Naive thymus-derived CD4-positive, alpha-beta T cell (primary cell): ENCODE measurements around the gene PAM16. TPM values are rescaled to one million over a fixed set of nuclear protein-coding genes. Genes with fewer than 3 reads are reported as not detected.

Experiments used
- ATAC-seq: fragments of 150-1000 bp; cut with Tn5 transposase; 2 replicates; pipeline ENCODE4 v1.10.0; 2021; ENCODE audit warnings: mild to moderate bottlenecking, moderate library complexity
- CTCF ChIA-PET: fragments of 350-600 bp; sonication (Branson Sonifier 250); formaldehyde crosslinking; loops from one replicate; lab custom pipeline; 2021; ENCODE audit warnings: antibody characterized with exemption; lab: Charles Lee
- POLR2A ChIA-PET: fragments of 350-600 bp; sonication (Branson Sonifier 250); formaldehyde crosslinking; loops from one replicate; lab custom pipeline; 2021; ENCODE audit warnings: antibody characterized with exemption, inconsistent platforms; lab: Charles Lee
- DNase-seq, 9 donors: peaks; one replicate each; pipeline versions ENCODE4 v3.0.0 to v3.0.0-alpha.2; 2020 to 2022; ENCODE audit warnings: mixed read lengths in 1 of 9
- H3K27ac ChIP-seq: one replicate; pipeline ENCODE4 v1.7.0; 2013; ENCODE audit warnings: mild to moderate bottlenecking, low read depth, low read length, moderate library complexity
- H3K27me3 ChIP-seq, 2 donors: one replicate each; pipeline ENCODE4 v1.7.0; 2013; ENCODE audit warnings: low read length in 2 of 2, mild to moderate bottlenecking in 2 of 2, moderate library complexity in 2 of 2; ENCODE audit not compliant: control insufficient read depth in 2 of 2, insufficient read depth in 2 of 2
- H3K36me3 ChIP-seq, 3 experiments: 1 replicate in 2 of 3; 2 replicates in 1 of 3; pipeline ENCODE4 v1.7.0; 2013; ENCODE audit warnings: low read length in 3 of 3, mild to moderate bottlenecking in 3 of 3, moderate library complexity in 1 of 3; ENCODE audit not compliant: insufficient read depth in 3 of 3, control insufficient read depth in 2 of 3
- H3K4me1 ChIP-seq, 2 donors: one replicate each; pipeline ENCODE4 v1.7.0; 2013; ENCODE audit warnings: low read length in 2 of 2, mild to moderate bottlenecking in 2 of 2, moderate library complexity in 1 of 2; ENCODE audit not compliant: control insufficient read depth in 2 of 2, insufficient read depth in 2 of 2
- H3K4me3 ChIP-seq: 2 replicates; pipeline ENCODE4 v1.7.0; 2013; ENCODE audit warnings: mild to moderate bottlenecking, low read length
- H3K9me3 ChIP-seq, 3 experiments: 1 replicate in 2 of 3; 2 replicates in 1 of 3; pipeline ENCODE4 v1.7.0; 2013; ENCODE audit warnings: low read length in 3 of 3; ENCODE audit not compliant: control insufficient read depth in 2 of 3
- H3K27ac Mint-ChIP-seq, 9 donors: one replicate each; pipeline ENCODE4 v1.8.0; 2020 to 2022; ENCODE audit warnings: mixed read lengths in 9 of 9, mild to moderate bottlenecking in 8 of 9, moderate library complexity in 5 of 9, inconsistent platforms in 2 of 9
- H3K27me3 Mint-ChIP-seq, 5 donors: one replicate each; pipeline ENCODE4 v1.8.0; 2021 to 2022; ENCODE audit warnings: mixed read lengths in 5 of 5, mild to moderate bottlenecking in 1 of 5
- H3K36me3 Mint-ChIP-seq, 5 donors: one replicate each; pipeline ENCODE4 v1.8.0; 2020 to 2022; ENCODE audit warnings: mixed read lengths in 5 of 5, mild to moderate bottlenecking in 3 of 5, inconsistent platforms in 1 of 5
- H3K4me1 Mint-ChIP-seq, 7 donors: one replicate each; pipeline ENCODE4 v1.8.0; 2020 to 2022; ENCODE audit warnings: mixed read lengths in 7 of 7, mild to moderate bottlenecking in 3 of 7, inconsistent platforms in 1 of 7
- H3K4me3 Mint-ChIP-seq, 10 donors: one replicate each; pipeline ENCODE4 v1.8.0; 2020 to 2022; ENCODE audit warnings: mild to moderate bottlenecking in 10 of 10, mixed read lengths in 10 of 10, moderate library complexity in 6 of 10, inconsistent platforms in 2 of 10
- H3K9me3 Mint-ChIP-seq, 11 donors: one replicate each; pipeline ENCODE4 v1.8.0; 2020 to 2022; ENCODE audit warnings: mixed read lengths in 11 of 11, mild to moderate bottlenecking in 4 of 11, inconsistent platforms in 1 of 11, moderate library complexity in 1 of 11
- intact Hi-C, 2 donors: fragments of 100-400 bp; cut with micrococcal nuclease; formaldehyde crosslinking; loops; one replicate each; pipeline ENCODE4 v1.15.1; 2023
- polyA plus RNA-seq, 2 donors: library from polyadenylated mRNA; unstranded; fragments of 300-500 nt; fragmentation: Illumina TruSeq; gene quantifications; one replicate each; pipeline ENCODE4 v1.2.3, GENCODE V29; 2021
- total RNA-seq, 6 experiments: library from RNA in 5 of 6; stranded (reverse) in 5 of 6; gene quantifications; 1 replicate in 5 of 6; 2 replicates in 1 of 6; pipeline ENCODE4 v1.2.3 and lab custom pipeline; 2021 to 2026

Gene PAM16
- total and polyA plus RNA-seq, 7 experiments from 2014 or later = 34.1 to 46.2 (median 45.0) TPM

- Mint-ChIP-seq H3K4me3 (no peak overlapping the region), H3K27ac (peak overlapping the region in 1 of 9 donors; percentile 60), H3K27me3 (no peaks in the 10 kb centered on the region), H3K9me3 (no peaks in the 10 kb centered on the region), H3K4me1 (peaks cover 0 to 11% (median 3%) of the 10 kb centered on the region in 7 donors), H3K36me3 (peaks cover 0 to 4% (median 0%) of the 10 kb centered on the region in 5 donors)
- Histone ChIP-seq H3K4me1 (no peaks in the 10 kb centered on the region), H3K27me3 (no peaks in the 10 kb centered on the region), H3K36me3 (peaks cover 14 to 93% (median 16%) of the 10 kb centered on the region in 3 experiments), H3K27ac (no peak overlapping the region), H3K4me3 (no peak overlapping the region), H3K9me3 (no peaks in the 10 kb centered on the region)
- DNase-seq = peak in 1 of 9 donors; percentile 10
- intact Hi-C loops = no loop called here
- ATAC-seq = no peak
- CTCF ChIA-PET = no interaction called here
- POLR2A ChIA-PET = no interaction called here
These were observed 32.7 kb upstream of the PAM16 start for GRCh38 chr16:4383591-4384444.

GRCh38 chr16:4382795-4383357 is 31.8 kb upstream of the PAM16 start:
- H3K4me3 Mint-ChIP-seq = no peak overlapping the region
- peaks cover 0 to 4% (median 0%) of the 10 kb centered on the region in 5 donors for H3K36me3 Mint-ChIP-seq

GRCh38 chr16:4381935-4382794 is 31.0 kb upstream of the PAM16 start:
- Mint-ChIP-seq H3K4me1 (peaks cover 0 to 14% (median 3%) of the 10 kb centered on the region in 7 donors), H3K27ac (no peak overlapping the region), H3K36me3 (peaks cover 0 to 4% (median 0%) of the 10 kb centered on the region in 5 donors), H3K4me3 (no peak overlapping the region), H3K9me3 (no peaks in the 10 kb centered on the region), H3K27me3 (no peaks in the 10 kb centered on the region)
- H3K27ac ChIP-seq = no peak overlapping the region
- peak; percentile 5 for ATAC-seq
- H3K4me3 ChIP-seq = no peak overlapping the region
- H3K9me3 ChIP-seq = no peaks in the 10 kb centered on the region
- H3K36me3 ChIP-seq = peaks cover 7 to 90% (median 16%) of the 10 kb centered on the region in 3 experiments
- CTCF ChIA-PET = no interaction called here
- peak in 1 of 9 donors; percentile 16 for DNase-seq
- H3K4me1 ChIP-seq = no peaks in the 10 kb centered on the region
- intact Hi-C loops = no loop called here
- POLR2A ChIA-PET = no interaction called here
- no peaks in the 10 kb centered on the region for H3K27me3 ChIP-seq

More at GRCh38 chr16:4382795-4383357, 31.8 kb upstream of the PAM16 start:
- no peak overlapping the region for H3K27ac ChIP-seq
- intact Hi-C loops = no loop called here
- H3K9me3 ChIP-seq = no peaks in the 10 kb centered on the region
- Mint-ChIP-seq H3K4me1 (peaks cover 0 to 12% (median 3%) of the 10 kb centered on the region in 7 donors), H3K27ac (peak overlapping the region in 3 of 9 donors; percentile 25 to 62 (median 60)), H3K9me3 (no peaks in the 10 kb centered on the region), H3K27me3 (no peaks in the 10 kb centered on the region)
- POLR2A ChIA-PET = no interaction called here
- H3K27me3 ChIP-seq = no peaks in the 10 kb centered on the region
- CTCF ChIA-PET = no interaction called here
- peaks cover 8 to 91% (median 16%) of the 10 kb centered on the region in 3 experiments for H3K36me3 ChIP-seq
- ATAC-seq = no peak
- no peak overlapping the region for H3K4me3 ChIP-seq
- no peaks in the 10 kb centered on the region for H3K4me1 ChIP-seq
- DNase-seq = peak in 1 of 9 donors; percentile 11

GRCh38 chr16:4381072-4381934 is 30.2 kb upstream of the PAM16 start:
- H3K27ac Mint-ChIP-seq = no peak overlapping the region
- peaks cover 0 to 87% (median 10%) of the 10 kb centered on the region in 3 experiments for H3K36me3 ChIP-seq
- no peak for ATAC-seq

GRCh38 chr16:4380119-4381063 is 29.3 kb upstream of the PAM16 start:
- POLR2A ChIA-PET = no interaction called here

More at GRCh38 chr16:4381072-4381934, 30.2 kb upstream of the PAM16 start:
- no peak overlapping the region for H3K4me3 Mint-ChIP-seq
- H3K27me3 Mint-ChIP-seq = no peaks in the 10 kb centered on the region
- H3K4me1 Mint-ChIP-seq = peaks cover 0 to 11% (median 3%) of the 10 kb centered on the region in 7 donors
- H3K4me3 ChIP-seq = no peak overlapping the region
- H3K27me3 ChIP-seq = no peaks in the 10 kb centered on the region
- peak in 1 of 9 donors; percentile 14 for DNase-seq
- H3K4me1 ChIP-seq = no peaks in the 10 kb centered on the region
- ChIA-PET POLR2A (no interaction called here), CTCF (no interaction called here)
- no peaks in the 10 kb centered on the region for H3K9me3 ChIP-seq
- H3K9me3 Mint-ChIP-seq = no peaks in the 10 kb centered on the region
- intact Hi-C loops = no loop called here
- no peak overlapping the region for H3K27ac ChIP-seq
- peaks cover 0 to 4% (median 0%) of the 10 kb centered on the region in 5 donors for H3K36me3 Mint-ChIP-seq

More at GRCh38 chr16:4380119-4381063, 29.3 kb upstream of the PAM16 start:
- Histone ChIP-seq H3K27ac (no peak overlapping the region), H3K9me3 (no peaks in the 10 kb centered on the region), H3K36me3 (peaks cover 0 to 78% (median 10%) of the 10 kb centered on the region in 3 experiments), H3K4me3 (no peak overlapping the region), H3K27me3 (no peaks in the 10 kb centered on the region), H3K4me1 (no peaks in the 10 kb centered on the region)
- Mint-ChIP-seq H3K27me3 (no peaks in the 10 kb centered on the region), H3K27ac (peak overlapping the region in 1 of 9 donors; percentile 43), H3K4me1 (peaks cover 0 to 13% (median 4%) of the 10 kb centered on the region in 7 donors), H3K4me3 (no peak overlapping the region), H3K9me3 (no peaks in the 10 kb centered on the region), H3K36me3 (peaks cover 0 to 4% (median 0%) of the 10 kb centered on the region in 5 donors)
- ATAC-seq = no peak
- intact Hi-C loops = no loop called here
- peak in 1 of 9 donors; percentile 12 for DNase-seq
- CTCF ChIA-PET = no interaction called here
